NCI-H1436 (cell line): ENCODE data around the gene LONP2.
"Not testable (repeated sequence)": the region's sequence is repeated elsewhere in the genome, so short reads cannot be mapped to it uniquely, and the experiment has no call there.

Source experiments
- DNase-seq: peaks from one replicate; lab custom pipeline; 2025; lab: John Stamatoyannopoulos, UW

LONP2 gene

GRCh38 chr16:48332978-48333377 lies 88.9 kb downstream of the LONP2 start:
- DNase-seq: no peak

GRCh38 chr16:48334325-48334724 lies 90.2 kb downstream of the LONP2 start:
- no peak for DNase-seq

- no peak for DNase-seq
These were observed 91.9 kb downstream of the LONP2 start for GRCh38 chr16:48335961-48336360.

- DNase-seq: no peak
These were observed 96.0 kb downstream of the LONP2 start for GRCh38 chr16:48340054-48340453.

- DNase-seq: no peak
These were observed 98.5 kb downstream of the LONP2 start for GRCh38 chr16:48342591-48342990.

- DNase-seq: no peak
These were observed 103.2 kb downstream of the LONP2 start for GRCh38 chr16:48347191-48347865.

GRCh38 chr16:48347980-48348379 lies 103.9 kb downstream of the LONP2 start:
- DNase-seq: no peak

GRCh38 chr16:48350736-48351135 lies 106.6 kb downstream of the LONP2 start:
- no peak for DNase-seq

GRCh38 chr16:48352648-48353390 lies 108.7 kb downstream of the LONP2 start:
- DNase-seq: no peak

- peak; percentile 67 for DNase-seq
These were observed 109.6 kb downstream of the LONP2 start for GRCh38 chr16:48353565-48354163.

GRCh38 chr16:48354385-48354784 lies 110.3 kb downstream of the LONP2 start:
- DNase-seq: not testable (repeated sequence)

GRCh38 chr16:48354877-48355855 lies 111.1 kb downstream of the LONP2 start:
- no peak for DNase-seq

GRCh38 chr16:48356633-48357376 lies 112.7 kb downstream of the LONP2 start:
- no peak for DNase-seq

GRCh38 chr16:48358419-48358818 lies 114.3 kb downstream of the LONP2 start:
- no peak for DNase-seq

- DNase-seq: no peak
These were observed 115.9 kb downstream of the LONP2 start for GRCh38 chr16:48359983-48360382.

- no peak for DNase-seq
These were observed 116.9 kb downstream of the LONP2 start for GRCh38 chr16:48361012-48361411.

- no peak for DNase-seq
These were observed 117.5 kb downstream of the LONP2 start for GRCh38 chr16:48361540-48362144.

GRCh38 chr16:48365025-48365600 lies 121.0 kb downstream of the LONP2 start:
- no peak for DNase-seq

- peak; percentile 71 for DNase-seq
These were observed 121.6 kb downstream of the LONP2 start for GRCh38 chr16:48365601-48366164.
